ENCODE data around the gene NUDT1. TPM values are rescaled to one million over a fixed set of nuclear protein-coding genes. Genes with fewer than 3 reads are reported as not detected.

The NUDT1 gene
- total RNA-seq, 1 experiment from 2014 or later, result 47.4 TPM

- intact Hi-C loops (cut with micrococcal nuclease), result no loop called here
- H2AFZ ChIP-seq (ENCODE audit: low read depth, low read length, poor library complexity, severe bottlenecking), result no peak overlapping the region
- no peaks in the 10 kb centered on the region for H3K9me3 ChIP-seq (ENCODE audit: control insufficient read depth in 1 of 2, insufficient read depth in 1 of 2, low read depth in 1 of 2, low read length in 2 of 2)
- H3K27ac ChIP-seq (ENCODE audit: low read depth, low read length), result no peak overlapping the region
- TF ChIP-seq FOSL1 (IDR thresholded peaks at IDR 0.05; ENCODE audit: low read depth) (no peak), ELF1 (IDR thresholded peaks at IDR 0.05; ENCODE audit: borderline replicate concordance, low read depth) (no peak), SP1 (IDR thresholded peaks at IDR 0.05; ENCODE audit: low read depth) (no peak), EZH2phosphoT487 (IDR thresholded peaks at IDR 0.05; ENCODE audit: borderline replicate concordance) (no peak), TCF7L2 (IDR thresholded peaks at IDR 0.05; ENCODE audit: borderline replicate concordance, extremely low read depth, insufficient read depth, insufficient read length) (no peak), YY1 (IDR thresholded peaks at IDR 0.05; ENCODE audit: extremely low read depth, insufficient replicate concordance, low read depth, low read length) (no peak), REST (IDR thresholded peaks at IDR 0.05; ENCODE audit: low read depth) (no peak), RAD21 (IDR thresholded peaks at IDR 0.05; ENCODE audit: low read depth) (no peak)
- ATAC-seq (no peak), DNase-seq (ENCODE audit: low read depth, low spot score) (no peak)
- POLR2A ChIA-PET, result no interaction called here
- CTCF ChIA-PET, result no interaction called here
- no peaks in the 10 kb centered on the region; a peak in 1 of 4 replicates for H3K36me3 ChIP-seq (ENCODE audit: control insufficient read depth in 1 of 2, insufficient read depth in 2 of 2, low read length in 2 of 2)
- no peaks in the 10 kb centered on the region for H3K9me2 ChIP-seq (ENCODE audit: insufficient read depth)
- no peaks in the 10 kb centered on the region for H3K27me3 ChIP-seq (ENCODE audit: insufficient read depth, low read length)
- no peak overlapping the region for H3K4me2 ChIP-seq (ENCODE audit: low read length)
- RAD21 ChIA-PET (ENCODE audit: low non-redundant PET in 1 of 2, low total read pairs in 2 of 2, uncharacterized antibody in 2 of 2, unreplicated experiment in 2 of 2), result interaction anchor here in 1 of 2 experiments (0.7 kb wide), 1 partner anchor 81 kb away, joined by 4 read pairs; no protein-coding TSS in a partner anchor
- H4K20me1 ChIP-seq (ENCODE audit: insufficient read depth), result no peaks in the 10 kb centered on the region
- H3K4me1 ChIP-seq (ENCODE audit: control insufficient read depth in 1 of 2, insufficient read depth in 2 of 2, low read length in 2 of 2), result peaks cover 6 to 15% of the 10 kb centered on the region in 2 experiments; a peak in 3 of 4 replicates
- no peaks in the 10 kb centered on the region for H3K79me2 ChIP-seq (ENCODE audit: insufficient read depth, low read length)
- BruUV-seq (replicated peaks), result no TSS peak
- H3K4me3 ChIP-seq (replicated peaks in 1 of 2; ENCODE audit: low read depth in 1 of 2, low read length in 2 of 2), result no peak overlapping the region
- H3K9ac ChIP-seq (ENCODE audit: low read length), result no peak overlapping the region
Observed at GRCh38 chr7:2257651-2258050, 15.6 kb downstream of the NUDT1 start.
